Measurements from ENCODE around the gene SNAPC3.
A peak's percentile ranks its signal among the peaks of the same experiment; 100 is the strongest.
"Not testable (repeated sequence)": the region's sequence is repeated elsewhere in the genome, so short reads cannot be mapped to it uniquely, and the experiment has no call there.

SNAPC3 gene

DNA sequence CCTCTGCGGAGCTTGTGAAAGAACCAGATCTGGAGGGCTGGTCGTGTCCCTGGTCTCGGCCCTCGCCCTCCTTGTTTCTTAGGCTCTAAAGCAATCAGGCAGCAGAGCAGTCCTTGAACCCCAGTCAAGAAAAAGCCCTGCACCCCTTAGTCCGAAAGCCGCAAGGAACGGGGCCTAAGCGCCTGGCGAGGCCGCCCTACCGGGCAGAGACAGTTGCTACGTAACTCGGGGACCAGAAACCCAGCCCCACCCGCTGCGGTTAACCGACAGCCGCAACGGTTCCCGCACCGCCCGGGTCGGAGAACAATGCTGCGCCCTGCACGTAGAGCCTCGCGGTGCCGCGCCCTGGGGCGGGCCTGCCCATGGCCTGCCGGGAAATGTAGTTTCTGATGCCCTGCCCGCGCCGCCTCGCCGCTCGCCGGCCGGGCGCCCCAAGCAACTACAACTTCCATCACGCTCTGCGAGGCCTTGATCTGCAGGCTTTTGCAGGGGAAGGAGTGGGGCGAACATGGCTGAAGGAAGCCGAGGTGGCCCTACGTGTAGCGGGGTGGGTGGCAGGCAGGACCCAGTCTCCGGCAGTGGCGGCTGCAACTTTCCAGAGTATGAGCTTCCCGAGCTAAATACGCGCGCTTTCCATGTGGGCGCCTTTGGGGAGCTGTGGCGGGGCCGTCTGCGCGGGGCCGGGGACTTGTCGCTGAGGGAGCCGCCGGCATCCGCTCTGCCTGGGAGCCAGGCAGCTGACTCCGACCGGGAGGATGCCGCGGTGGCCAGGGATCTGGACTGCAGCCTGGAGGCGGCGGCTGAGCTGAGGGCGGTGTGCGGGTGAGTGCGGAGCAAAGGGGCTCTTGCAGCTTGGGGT is at the start of gene SNAPC3:
SNAPC3 (plus strand) TSS at position 505 of the 859 bp plus-strand sequence; CDS start at position 509, 4 bp downstream.
- peak; percentile 86 for DNase-seq

GRCh38 chr9:15373881-15374280 is 48.8 kb upstream of the SNAPC3 start:
- no peak for DNase-seq

GRCh38 chr9:15374310-15374709 is 48.4 kb upstream of the SNAPC3 start:
- no peak for DNase-seq

GRCh38 chr9:15374825-15375224 is 47.9 kb upstream of the SNAPC3 start:
- no peak for DNase-seq

GRCh38 chr9:15377625-15378540 is 44.8 kb upstream of the SNAPC3 start:
- DNase-seq: no peak

DNA sequence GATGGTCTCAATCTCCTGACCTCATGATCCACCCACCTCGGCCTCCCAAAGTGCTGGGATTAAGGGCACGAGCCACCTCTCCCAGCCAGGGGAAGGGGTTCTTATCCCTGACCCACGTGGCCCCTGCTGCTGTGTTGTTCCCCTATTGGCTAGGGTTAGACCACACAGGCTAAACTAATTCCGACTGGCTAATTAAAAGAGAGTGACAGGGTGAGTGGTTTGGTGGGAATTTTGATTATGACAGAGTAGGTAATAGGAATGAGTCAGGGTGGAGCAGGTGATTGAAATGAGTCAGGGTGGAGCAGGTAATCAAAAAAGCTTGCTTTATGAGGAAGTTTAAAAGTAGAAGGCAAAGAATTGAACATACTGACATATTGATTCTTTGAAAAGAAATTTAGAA is 43.4 kb upstream of the SNAPC3 start:
- not testable (repeated sequence) for DNase-seq

DNA sequence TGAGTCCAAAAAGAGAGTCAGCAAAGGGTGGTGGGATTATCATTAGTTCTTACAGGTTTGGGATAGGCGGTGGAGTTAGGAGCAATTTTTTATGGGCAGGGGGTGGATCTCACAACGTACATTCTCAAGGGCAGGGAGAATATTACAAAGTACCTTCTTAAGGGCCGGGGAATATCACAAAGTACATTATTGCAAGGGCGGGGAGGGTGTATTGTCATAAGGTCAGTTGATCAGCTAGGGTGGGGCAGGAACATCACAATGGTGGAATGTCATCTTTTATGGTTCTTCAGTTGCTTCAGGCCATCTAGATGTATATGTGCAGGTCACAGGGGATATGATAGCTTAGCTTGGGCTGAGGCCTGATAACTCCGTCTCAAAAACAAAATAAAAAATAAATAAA is 42.8 kb upstream of the SNAPC3 start:
- DNase-seq: not testable (repeated sequence)

DNA sequence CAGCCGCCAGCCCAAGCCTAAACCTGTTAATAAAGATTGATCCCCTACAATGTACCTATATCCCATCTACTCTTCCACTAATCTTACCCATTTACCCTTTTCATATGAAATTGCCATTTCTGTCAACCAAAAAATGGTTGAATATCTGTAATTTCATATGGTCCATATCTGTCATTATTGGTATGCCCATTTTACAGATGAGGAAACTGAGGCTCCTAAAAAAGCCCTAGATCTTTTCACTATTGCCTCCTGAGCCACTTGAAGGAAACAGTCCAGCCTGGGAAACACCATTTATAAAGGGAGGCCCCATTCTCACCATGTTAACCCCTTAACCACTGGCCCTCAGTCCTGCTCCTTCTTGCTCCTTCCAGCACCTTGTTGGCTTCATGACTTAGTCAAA is 41.2 kb upstream of the SNAPC3 start:
- no peak for DNase-seq

- no peak for DNase-seq
Measured at GRCh38 chr9:15386465-15386864, 36.2 kb upstream of the SNAPC3 start.

- DNase-seq: no peak
Measured at GRCh38 chr9:15389173-15389572, 33.5 kb upstream of the SNAPC3 start.

GRCh38 chr9:15389631-15390030 is 33.0 kb upstream of the SNAPC3 start:
- no peak for DNase-seq

DNA sequence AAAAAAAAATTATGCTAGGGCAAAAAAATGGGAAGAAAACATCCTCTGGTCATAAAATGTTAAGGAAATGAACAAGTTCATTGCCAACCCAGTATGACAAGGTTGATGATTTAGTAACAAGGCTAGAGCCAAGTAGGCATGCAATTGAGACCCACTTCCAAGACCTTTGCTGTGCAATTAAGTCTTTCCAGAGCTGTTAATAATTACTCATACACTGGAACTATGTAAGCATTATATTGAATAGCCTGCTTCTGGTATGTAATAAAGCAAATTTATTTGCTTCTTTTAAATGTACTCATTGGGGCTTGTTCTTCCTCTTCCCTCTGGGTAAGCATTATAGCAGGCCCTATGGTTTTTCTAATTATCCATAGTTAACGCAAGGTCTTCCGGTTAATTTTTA is 32.5 kb upstream of the SNAPC3 start:
- no peak for DNase-seq

DNA sequence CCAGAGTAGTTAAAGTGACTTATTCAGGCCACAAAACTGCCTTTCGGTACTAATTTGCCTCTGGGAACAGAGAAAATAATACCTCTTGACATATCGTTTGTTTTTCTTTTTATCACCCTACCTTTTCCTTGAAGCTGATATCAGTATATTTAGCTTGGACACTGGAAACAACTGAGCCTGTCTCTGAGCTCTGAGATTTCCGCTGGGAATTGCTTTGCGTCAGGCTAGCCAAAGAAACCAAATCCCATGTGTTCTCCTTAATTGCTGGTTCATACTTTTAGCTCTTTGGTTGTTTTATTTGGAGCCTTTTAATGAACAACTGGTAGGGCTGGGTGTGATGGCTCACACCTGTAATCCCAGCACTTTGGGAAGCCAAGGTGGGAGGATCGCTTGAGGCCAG is 30.3 kb upstream of the SNAPC3 start:
- DNase-seq: no peak

DNA sequence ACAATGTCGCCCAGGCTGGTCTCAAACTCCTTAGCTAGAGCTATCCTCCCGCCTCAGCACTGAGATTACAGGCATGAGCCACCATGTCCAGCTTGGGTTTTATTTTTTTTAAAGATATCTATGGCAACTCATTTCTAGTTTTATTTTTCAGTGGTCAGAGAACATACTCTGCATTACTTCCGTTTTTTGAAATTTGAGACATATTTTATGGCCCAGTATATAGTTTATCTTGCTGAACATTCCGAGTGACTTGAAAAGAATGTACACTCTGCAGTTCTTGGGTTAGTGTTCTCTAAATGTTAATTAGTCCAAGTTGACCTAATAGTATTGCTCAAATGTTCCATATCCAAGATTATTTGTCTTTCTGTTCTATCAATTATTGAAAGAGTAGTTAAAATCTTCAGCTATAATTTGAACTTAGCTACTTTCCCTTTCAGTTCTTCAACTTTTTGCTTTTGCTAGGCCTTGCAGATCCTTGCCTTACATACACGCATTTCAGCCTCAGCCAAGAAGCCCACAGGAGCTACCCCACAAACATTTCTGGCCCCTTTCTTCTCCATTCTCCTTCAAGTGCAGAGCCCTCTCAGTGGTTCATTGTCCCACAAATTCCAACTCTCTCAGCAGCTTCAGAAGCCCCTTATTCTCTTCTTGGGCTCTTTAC is 22.3 kb upstream of the SNAPC3 start:
- DNase-seq: no peak

DNA sequence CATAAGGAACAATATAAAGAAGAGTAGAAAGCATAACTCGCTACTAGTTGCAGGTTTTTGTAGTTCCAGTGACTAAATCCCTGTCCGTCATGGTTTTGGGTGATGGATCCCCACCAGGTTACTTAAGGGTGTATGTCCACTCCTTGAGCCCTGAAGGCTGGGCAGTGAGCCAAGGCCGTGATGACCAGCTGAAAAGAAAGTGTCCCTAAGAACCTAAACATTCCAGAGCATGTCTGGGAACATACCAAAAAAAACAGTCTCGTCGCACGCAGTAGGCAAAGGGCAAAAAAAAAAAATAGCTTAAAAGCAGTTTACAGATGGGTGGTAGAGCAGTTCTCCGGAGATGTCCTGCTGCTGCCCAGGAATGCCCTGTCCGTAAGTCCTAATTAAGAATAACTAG is 21.4 kb upstream of the SNAPC3 start:
- DNase-seq: no peak

- no peak for DNase-seq
Measured at GRCh38 chr9:15403155-15403554, 19.5 kb upstream of the SNAPC3 start.

DNA sequence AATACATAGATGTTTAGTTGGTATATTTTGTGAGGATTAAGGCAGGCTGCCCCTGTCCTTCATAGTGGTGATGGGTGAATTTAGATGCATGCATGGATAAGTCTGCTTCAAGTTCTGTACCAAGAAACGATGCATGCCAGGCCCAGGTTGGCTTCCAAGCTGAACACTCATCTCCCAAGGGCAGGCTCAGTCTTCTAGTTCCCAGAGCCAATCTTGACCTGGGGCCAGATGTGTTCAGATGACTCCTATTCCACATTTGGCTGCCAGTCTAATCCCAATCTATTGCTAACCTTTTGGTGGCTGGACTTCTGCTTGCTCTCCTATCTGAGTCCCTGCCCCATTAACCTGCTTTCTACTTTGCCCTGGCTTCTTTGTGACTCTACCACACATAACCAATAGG is 18.5 kb upstream of the SNAPC3 start:
- DNase-seq: no peak

DNA sequence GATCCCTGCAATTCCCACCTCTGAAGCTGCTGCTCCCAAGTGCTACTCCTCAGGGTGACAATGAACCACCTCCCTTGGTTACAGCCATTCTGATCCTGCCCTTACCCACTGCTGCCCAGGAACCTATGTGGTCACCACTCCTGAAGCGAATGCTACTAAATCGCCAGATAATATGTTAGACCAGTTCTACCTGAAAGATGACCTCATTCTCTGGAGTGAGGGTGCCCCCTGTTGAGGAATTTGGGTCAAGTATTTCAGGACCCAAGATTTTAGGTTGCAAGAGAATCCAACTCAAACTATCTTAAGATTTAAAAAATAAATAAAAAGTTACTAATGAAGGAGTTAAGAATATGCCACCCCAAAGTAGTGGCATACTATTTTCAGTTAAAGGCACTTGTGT is 5.8 kb upstream of the SNAPC3 start:
- DNase-seq: no peak

- DNase-seq: no peak
Measured at GRCh38 chr9:15417626-15418025, 5.0 kb upstream of the SNAPC3 start.

- DNase-seq: no peak
Measured at GRCh38 chr9:15420796-15421195, 1.9 kb upstream of the SNAPC3 start.

GRCh38 chr9:15421532-15421931 is 1.1 kb upstream of the SNAPC3 start:
- DNase-seq: no peak

GRCh38 chr9:15421990-15422371 is 695 bp upstream of the SNAPC3 start:
- no peak for DNase-seq

- DNase-seq: peak; percentile 27
Measured at GRCh38 chr9:15423231-15423985, 732 bp downstream of the SNAPC3 start.

Data from KG1 (cell line).